ENCODE measurements around the gene PECR.
"Not testable (repeated sequence)": the region's sequence is repeated elsewhere in the genome, so short reads cannot be mapped to it uniquely, and the experiment has no call there.

The PECR gene

DNA sequence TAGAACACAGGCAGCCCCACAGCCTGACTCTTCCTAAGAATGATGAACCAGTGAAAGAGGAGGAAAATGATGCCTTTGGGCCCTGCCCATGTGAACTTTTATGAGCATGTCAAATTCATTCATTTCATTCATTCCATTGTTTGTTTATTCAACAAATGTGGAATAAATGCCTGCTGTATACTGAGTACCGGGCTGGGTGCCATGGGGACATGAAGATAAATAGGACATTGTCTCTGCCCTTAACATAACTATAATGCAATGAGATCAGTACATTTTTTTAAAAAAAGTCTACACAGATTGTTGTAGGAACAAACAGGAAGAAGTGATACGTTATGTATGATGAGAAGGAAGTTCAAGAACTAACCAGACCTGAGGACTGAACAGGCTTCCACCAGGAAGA lies 83.0 kb downstream of the PECR start:
- Histone ChIP-seq H3K36me3 (ENCODE audit: control insufficient read depth, insufficient read depth, low read length) (peaks cover 36% of the 10 kb centered on the region), H3K27me3 (ENCODE audit: control insufficient read depth, insufficient read depth, low read length) (no peaks in the 10 kb centered on the region), H3K9me3 (ENCODE audit: control insufficient read depth, insufficient read depth, low read depth, low read length) (no peaks in the 10 kb centered on the region), H3K4me3 (ENCODE audit: low read depth, low read length) (no peak overlapping the region), H3K27ac (ENCODE audit: low read depth, low read length) (no peak overlapping the region), H3K9ac (ENCODE audit: low read length) (no peak overlapping the region), H3K4me1 (ENCODE audit: control insufficient read depth, insufficient read depth, low read length) (peaks cover 33% of the 10 kb centered on the region)

DNA sequence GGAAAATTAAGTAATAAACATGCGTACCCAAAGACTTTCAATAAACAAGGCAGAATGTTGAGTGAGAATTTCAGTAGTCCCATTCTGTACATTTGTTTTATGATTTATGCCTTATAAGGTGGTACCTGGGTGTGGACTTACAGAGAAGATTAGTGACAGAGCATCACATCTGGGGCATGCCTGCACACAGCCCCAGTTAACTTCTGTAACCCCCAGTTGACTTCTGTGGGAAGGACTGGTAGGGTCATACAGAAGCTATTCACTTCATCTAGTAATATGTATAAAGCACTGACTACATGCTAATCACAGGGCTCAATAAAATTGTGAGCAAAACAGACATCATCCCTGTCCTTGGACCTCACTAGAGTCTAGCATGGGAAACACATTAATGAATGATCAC lies 84.4 kb downstream of the PECR start:
- no peak overlapping the region for H3K27ac ChIP-seq (ENCODE audit: low read depth, low read length)
- H3K4me3 ChIP-seq (ENCODE audit: low read depth, low read length) = no peak overlapping the region
- H3K9me3 ChIP-seq (ENCODE audit: control insufficient read depth, insufficient read depth, low read depth, low read length) = no peaks in the 10 kb centered on the region
- no peaks in the 10 kb centered on the region for H3K27me3 ChIP-seq (ENCODE audit: control insufficient read depth, insufficient read depth, low read length)
- no peak overlapping the region for H3K9ac ChIP-seq (ENCODE audit: low read length)
- H3K36me3 ChIP-seq (ENCODE audit: control insufficient read depth, insufficient read depth, low read length) = peaks cover 36% of the 10 kb centered on the region
- H3K4me1 ChIP-seq (ENCODE audit: control insufficient read depth, insufficient read depth, low read length) = peaks cover 20% of the 10 kb centered on the region

DNA sequence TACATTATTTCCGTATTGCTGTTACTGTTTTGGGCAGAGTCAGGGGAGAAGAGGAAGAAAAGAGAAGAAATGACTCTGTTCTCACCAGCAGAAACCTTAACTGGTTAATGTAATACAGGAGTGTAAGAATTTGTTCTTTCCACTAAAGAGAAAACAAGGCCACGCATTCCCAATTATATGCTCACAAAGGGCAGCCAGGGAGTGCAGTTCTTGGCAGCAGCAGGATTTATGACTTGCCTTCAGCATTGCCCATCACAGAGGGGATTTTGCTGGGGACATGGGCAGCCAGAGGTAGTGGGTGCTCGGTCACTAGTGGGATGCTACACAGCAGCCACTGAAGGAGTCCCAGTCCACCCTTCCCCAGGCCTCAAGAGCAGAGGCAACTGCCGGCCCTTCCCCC lies 86.7 kb downstream of the PECR start:
- Histone ChIP-seq H3K27me3 (ENCODE audit: control insufficient read depth, insufficient read depth, low read length) (no peaks in the 10 kb centered on the region), H3K4me1 (ENCODE audit: control insufficient read depth, insufficient read depth, low read length) (peaks cover 6% of the 10 kb centered on the region), H3K4me3 (ENCODE audit: low read depth, low read length) (no peak overlapping the region), H3K27ac (ENCODE audit: low read depth, low read length) (no peak overlapping the region), H3K9me3 (ENCODE audit: control insufficient read depth, insufficient read depth, low read depth, low read length) (peaks cover 5% of the 10 kb centered on the region; the same call in 1 of the 2 replicates), H3K9ac (ENCODE audit: low read length) (no peak overlapping the region), H3K36me3 (ENCODE audit: control insufficient read depth, insufficient read depth, low read length) (peaks cover 29% of the 10 kb centered on the region)

DNA sequence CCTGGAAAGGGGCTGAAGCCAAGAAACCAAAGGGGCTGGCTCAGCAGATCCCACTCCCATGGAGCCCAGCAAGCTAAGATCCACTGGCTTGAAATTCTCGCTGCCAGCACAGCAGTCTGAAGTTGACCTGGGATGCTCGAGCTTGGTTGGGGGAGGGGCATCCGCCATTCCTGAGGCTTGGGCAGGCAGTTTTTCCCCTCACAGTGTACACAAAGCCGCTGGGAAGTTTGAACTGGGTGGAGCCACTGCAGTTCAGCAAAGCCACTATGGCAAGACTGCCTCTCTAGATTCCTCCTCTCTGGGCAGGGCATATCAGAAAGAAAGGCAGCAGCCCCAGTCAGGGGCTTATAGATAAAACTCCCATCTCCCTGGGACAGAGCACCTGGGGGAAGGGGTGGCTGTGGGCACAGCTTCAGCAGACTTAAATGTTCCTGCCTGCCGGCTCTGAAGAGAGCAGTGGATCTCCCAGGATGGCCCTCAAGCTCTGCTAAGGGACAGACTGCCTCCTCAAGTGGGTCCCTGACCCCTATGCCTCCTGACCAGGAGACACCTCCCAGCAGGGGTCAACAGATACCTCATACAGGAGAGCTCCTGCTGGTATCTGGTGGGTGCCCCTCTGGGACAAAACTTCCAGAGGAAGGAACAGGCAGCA lies 92.9 kb downstream of the PECR start:
- H3K4me1 ChIP-seq (ENCODE audit: control insufficient read depth, insufficient read depth, low read length); H3K27ac ChIP-seq (ENCODE audit: low read depth, low read length); H3K27me3 ChIP-seq (ENCODE audit: control insufficient read depth, insufficient read depth, low read length); H3K9ac ChIP-seq (ENCODE audit: low read length); H3K4me3 ChIP-seq (ENCODE audit: low read depth, low read length): not testable (repeated sequence)
- H3K9me3 ChIP-seq (ENCODE audit: control insufficient read depth, insufficient read depth, low read depth, low read length) = peaks cover 26% of the 10 kb centered on the region
- H3K36me3 ChIP-seq (ENCODE audit: control insufficient read depth, insufficient read depth, low read length) = peaks cover 15% of the 10 kb centered on the region

All from HUES6 (cell line).